ENCODE measurements around the gene IFNA21. TPM values are rescaled to one million over a fixed set of nuclear protein-coding genes. Genes with fewer than 3 reads are reported as not detected.

IFNA21 gene
- total RNA-seq, 1 experiment from 2014 or later = not detected

GRCh38 chr9:21174671-21175070, 8.2 kb upstream of the IFNA21 start:
- no peaks in the 10 kb centered on the region for H3K9me3 ChIP-seq (ENCODE audit: insufficient read depth, low read depth)
- POLR2A ChIA-PET (ENCODE audit: unreplicated experiment) = no interaction called here
- H3K4me1 ChIP-seq (replicated peaks; ENCODE audit: insufficient read depth) = no peaks in the 10 kb centered on the region
- CTCF ChIA-PET = no interaction called here
- H3K4me3 ChIP-seq = no peak overlapping the region
- H3K27ac ChIP-seq = no peak overlapping the region
- no peak for DNase-seq
- H3K27me3 ChIP-seq (ENCODE audit: insufficient read depth, low read depth) = no peaks in the 10 kb centered on the region
- intact Hi-C loops (cut with micrococcal nuclease; ENCODE audit: unreplicated experiment) = no loop called here
- H4K20me1 ChIP-seq (ENCODE audit: insufficient read depth) = no peaks in the 10 kb centered on the region
- no peak overlapping the region for H2AFZ ChIP-seq
- BruUV-seq (replicated peaks) = no TSS peak
- no peak overlapping the region for H3K4me2 ChIP-seq
- TF ChIP-seq EZH2 (IDR thresholded peaks at IDR 0.05; ENCODE audit: low read depth) (no peak), CTCF (conservative IDR thresholded peaks at IDR 0.05) (no peak)
- H3K9me2 ChIP-seq (ENCODE audit: insufficient read depth) = no peaks in the 10 kb centered on the region
- no peaks in the 10 kb centered on the region for H3F3A ChIP-seq (ENCODE audit: insufficient read depth, low read depth)
- H3K36me3 ChIP-seq (ENCODE audit: low read depth) = no peaks in the 10 kb centered on the region
- H3K79me2 ChIP-seq (ENCODE audit: low read depth) = no peaks in the 10 kb centered on the region

GRCh38 chr9:21172156-21172555, 5.7 kb upstream of the IFNA21 start:
- Histone ChIP-seq H2AFZ (no peak overlapping the region), H3K9me2 (ENCODE audit: insufficient read depth) (no peaks in the 10 kb centered on the region), H3K4me3 (no peak overlapping the region), H3K79me2 (ENCODE audit: low read depth) (no peaks in the 10 kb centered on the region), H3K4me2 (no peak overlapping the region), H3K27me3 (ENCODE audit: insufficient read depth, low read depth) (no peaks in the 10 kb centered on the region), H4K20me1 (ENCODE audit: insufficient read depth) (no peaks in the 10 kb centered on the region), H3K9me3 (ENCODE audit: insufficient read depth, low read depth) (no peaks in the 10 kb centered on the region), H3K4me1 (replicated peaks; ENCODE audit: insufficient read depth) (no peaks in the 10 kb centered on the region), H3F3A (ENCODE audit: insufficient read depth, low read depth) (no peaks in the 10 kb centered on the region), H3K36me3 (ENCODE audit: low read depth) (no peaks in the 10 kb centered on the region), H3K27ac (no peak overlapping the region)
- intact Hi-C loops (cut with micrococcal nuclease; ENCODE audit: unreplicated experiment) = no loop called here
- POLR2A ChIA-PET (ENCODE audit: unreplicated experiment) = no interaction called here
- no peak for DNase-seq
- CTCF ChIA-PET = no interaction called here
- TF ChIP-seq CTCF (conservative IDR thresholded peaks at IDR 0.05) (no peak), EZH2 (IDR thresholded peaks at IDR 0.05; ENCODE audit: low read depth) (no peak)
- BruUV-seq (replicated peaks) = no TSS peak

- H4K20me1 ChIP-seq (ENCODE audit: insufficient read depth) = no peaks in the 10 kb centered on the region
- no peak for DNase-seq
- no peak overlapping the region for H3K4me3 ChIP-seq
- ChIA-PET POLR2A (ENCODE audit: unreplicated experiment) (no interaction called here), CTCF (no interaction called here)
- no peaks in the 10 kb centered on the region for H3F3A ChIP-seq (ENCODE audit: insufficient read depth, low read depth)
- H3K9me2 ChIP-seq (ENCODE audit: insufficient read depth) = no peaks in the 10 kb centered on the region
- no peak overlapping the region for H3K27ac ChIP-seq
- no peaks in the 10 kb centered on the region for H3K79me2 ChIP-seq (ENCODE audit: low read depth)
- H3K4me2 ChIP-seq = no peak overlapping the region
- H3K27me3 ChIP-seq (ENCODE audit: insufficient read depth, low read depth) = no peaks in the 10 kb centered on the region
- H2AFZ ChIP-seq = no peak overlapping the region
- intact Hi-C loops (cut with micrococcal nuclease; ENCODE audit: unreplicated experiment) = no loop called here
- no peaks in the 10 kb centered on the region for H3K4me1 ChIP-seq (replicated peaks; ENCODE audit: insufficient read depth)
- no peaks in the 10 kb centered on the region for H3K36me3 ChIP-seq (ENCODE audit: low read depth)
- BruUV-seq (replicated peaks) = no TSS peak
- TF ChIP-seq CTCF (conservative IDR thresholded peaks at IDR 0.05) (no peak), EZH2 (IDR thresholded peaks at IDR 0.05; ENCODE audit: low read depth) (no peak)
- no peaks in the 10 kb centered on the region for H3K9me3 ChIP-seq (ENCODE audit: insufficient read depth, low read depth)
Measured at GRCh38 chr9:21171351-21171750, 4.9 kb upstream of the IFNA21 start.
